Liver (tissue), 9 donors: ENCODE results near the gene MRAS. TPM values are rescaled to one million over a fixed set of nuclear protein-coding genes. Genes with fewer than 3 reads are reported as not detected.
"Not testable (repeated sequence)": the region's sequence is repeated elsewhere in the genome, so short reads cannot be mapped to it uniquely, and the experiment has no call there.

Experiments used
- DNase-seq: peaks from one replicate; pipeline ENCODE4 v3.0.0-alpha.2; 2017; ENCODE audit warnings: low spot score
- H3K27ac ChIP-seq, 2 donors: one replicate each; pipeline ENCODE4 v1.7.0; 2013; ENCODE audit warnings: inconsistent platforms in 2 of 2, low read length in 2 of 2, control low read depth in 1 of 2, low read depth in 1 of 2, mild to moderate bottlenecking in 1 of 2
- H3K27me3 ChIP-seq, 4 donors: one replicate each; pipeline versions ENCODE4 v1.6.1 to v1.7.0; 2013; ENCODE audit warnings: low read length in 3 of 4, inconsistent platforms in 1 of 4, mild to moderate bottlenecking in 1 of 4, moderate library complexity in 1 of 4; ENCODE audit not compliant: control insufficient read depth in 4 of 4, insufficient read depth in 4 of 4
- H3K36me3 ChIP-seq, 4 donors: one replicate each; pipeline versions ENCODE4 v1.6.1 to v1.7.0; 2013; ENCODE audit warnings: low read length in 3 of 4, mild to moderate bottlenecking in 3 of 4, low read depth in 1 of 4, moderate library complexity in 1 of 4; ENCODE audit not compliant: control insufficient read depth in 4 of 4, insufficient read depth in 3 of 4
- H3K4me1 ChIP-seq, 4 donors: one replicate each; pipeline versions ENCODE4 v1.6.1 to v1.7.0; 2013; ENCODE audit warnings: low read length in 3 of 4, mild to moderate bottlenecking in 3 of 4, moderate library complexity in 1 of 4; ENCODE audit not compliant: control insufficient read depth in 4 of 4, insufficient read depth in 4 of 4
- H3K4me3 ChIP-seq, 3 donors: one replicate each; pipeline versions ENCODE4 v1.6.1 to v1.7.0; 2013; ENCODE audit warnings: low read length in 3 of 3, control low read depth in 1 of 3, low read depth in 1 of 3, mild to moderate bottlenecking in 1 of 3
- H3K9ac ChIP-seq, 2 donors: one replicate each; pipeline ENCODE4 v1.7.0; 2013; ENCODE audit warnings: low read length in 2 of 2, mild to moderate bottlenecking in 2 of 2, moderate library complexity in 2 of 2, control low read depth in 1 of 2, low read depth in 1 of 2
- H3K9me3 ChIP-seq, 4 donors: one replicate each; pipeline versions ENCODE4 v1.6.1 to v1.7.0; 2013; ENCODE audit warnings: low read length in 3 of 4; ENCODE audit not compliant: control insufficient read depth in 4 of 4
- ATF3 ChIP-seq: IDR thresholded peaks from 2 replicates; pipeline ENCODE4 v1.6.1; 2016; ENCODE audit warnings: antibody characterized with exemption
- CTCF ChIP-seq: fragments of 150-350 bp; IDR thresholded peaks from 2 replicates; pipeline ENCODE4 v1.5.1; 2017; ENCODE audit warnings: improper control_type of control experiment, low read depth, low read length; ENCODE audit not compliant: missing input control
- EGR1 ChIP-seq, 2 donors: IDR thresholded peaks; 2 replicates each; pipeline ENCODE4 v1.6.1; 2016 to 2018; ENCODE audit warnings: antibody characterized with exemption in 2 of 2, low read depth in 2 of 2
- FOXA1 ChIP-seq: IDR thresholded peaks from 2 replicates; pipeline ENCODE4 v1.6.1; 2016; ENCODE audit warnings: antibody characterized with exemption
- FOXA2 ChIP-seq: IDR thresholded peaks from 2 replicates; pipeline ENCODE4 v1.6.1; 2016; ENCODE audit warnings: antibody characterized with exemption
- GABPA ChIP-seq, 2 donors: IDR thresholded peaks in 1 of 2; conservative IDR thresholded peaks in 1 of 2; 2 replicates each; pipeline ENCODE4 v1.6.1; 2016; ENCODE audit warnings: antibody characterized with exemption in 2 of 2, mild to moderate bottlenecking in 1 of 2, moderate library complexity in 1 of 2
- HNF4A ChIP-seq, 2 donors: conservative IDR thresholded peaks; 2 replicates each; pipeline ENCODE4 v1.6.1; 2016; ENCODE audit warnings: antibody characterized with exemption in 2 of 2, mild to moderate bottlenecking in 2 of 2
- HNF4G ChIP-seq: IDR thresholded peaks from 2 replicates; pipeline ENCODE4 v1.6.1; 2016; ENCODE audit warnings: antibody characterized with exemption
- JUND ChIP-seq, 2 donors: IDR thresholded peaks; 2 replicates each; pipeline ENCODE4 v1.6.1; 2016; ENCODE audit warnings: antibody characterized with exemption in 2 of 2
- MAX ChIP-seq: IDR thresholded peaks from 2 replicates; pipeline ENCODE4 v1.6.1; 2016; ENCODE audit warnings: antibody characterized with exemption
- NR2F2 ChIP-seq: IDR thresholded peaks from 2 replicates; pipeline ENCODE4 v1.6.1; 2016; ENCODE audit warnings: antibody characterized with exemption
- RAD21 ChIP-seq, 2 donors: IDR thresholded peaks; 2 replicates each; pipeline ENCODE4 v1.6.1; 2016; ENCODE audit warnings: antibody characterized with exemption in 2 of 2, mild to moderate bottlenecking in 2 of 2
- REST ChIP-seq: IDR thresholded peaks from 2 replicates; pipeline ENCODE4 v1.6.1; 2016; ENCODE audit warnings: antibody characterized with exemption, mild to moderate bottlenecking
- RXRA ChIP-seq, 2 donors: IDR thresholded peaks; 2 replicates each; pipeline ENCODE4 v1.6.1; 2017 to 2018; ENCODE audit warnings: antibody characterized with exemption in 2 of 2, mild to moderate bottlenecking in 1 of 2
- SP1 ChIP-seq: IDR thresholded peaks from 2 replicates; pipeline ENCODE4 v1.6.1; 2018; ENCODE audit warnings: antibody characterized with exemption, mild to moderate bottlenecking
- TAF1 ChIP-seq: conservative IDR thresholded peaks from 2 replicates; pipeline ENCODE4 v1.6.1; 2016; ENCODE audit warnings: antibody characterized with exemption, mild to moderate bottlenecking
- YY1 ChIP-seq: IDR thresholded peaks from 2 replicates; pipeline ENCODE4 v1.6.1; 2016; ENCODE audit warnings: antibody characterized with exemption, mild to moderate bottlenecking
- WGBS: extraction: QIAGEN DNeasy Blood & Tissue Kit; methylation state at CpG from one replicate; pipeline ENCODE4 v1.1.7; 2013; 5-methylcytosine and 5-hydroxymethylcytosine counted together
- polyA plus RNA-seq, 2 donors: library from polyadenylated mRNA; stranded (reverse) in 1 of 2; unstranded in 1 of 2; fragments of 200-250 nt in 1 of 2; fragments of >200 nt in 1 of 2; fragmentation: Nextera tagmentation in 1 of 2; extraction: Ambion mirVana in 1 of 2; gene quantifications; one replicate each; pipeline versions ENCODE4 v1.2.1 to v1.2.3, GENCODE V29; 2013 to 2015
- total RNA-seq, 2 donors: library from RNA; depleted of rRNA; stranded (reverse); fragments of >200 nt; gene quantifications; one replicate each; pipeline ENCODE4 v1.2.3, GENCODE V29; 2014
- donor health status: healthy.
- donor health status: healthy.
- donor health status: healthy.
- donor health status: healthy.
- donor health status: healthy.

Gene MRAS
- total and polyA plus RNA-seq, 4 donors: 1.6 to 2.6 (median 1.9) TPM

- Histone ChIP-seq H3K9me3 (no peaks in the 10 kb centered on the region), H3K27ac (no peak overlapping the region), H3K4me3 (no peak overlapping the region), H3K9ac (no peak overlapping the region), H3K4me1 (no peaks in the 10 kb centered on the region), H3K27me3 (no peaks in the 10 kb centered on the region), H3K36me3 (no peaks in the 10 kb centered on the region)
- TF ChIP-seq FOXA1: no peak
- no peak for TF ChIP-seq SP1
- TF ChIP-seq FOXA2: no peak
- no peak for TF ChIP-seq GABPA (IDR thresholded peaks at IDR 0.05 in 1 of 2, conservative IDR thresholded peaks at IDR 0.05 in 1 of 2)
- no peak for TF ChIP-seq MAX
- no peak for TF ChIP-seq YY1
- TF ChIP-seq HNF4G: no peak
- TF ChIP-seq TAF1: no peak
- no peak for TF ChIP-seq NR2F2
- no peak for TF ChIP-seq REST
- TF ChIP-seq EGR1 (IDR thresholded peaks at IDR 0.05; ENCODE audit: low read depth in 2 of 2): no peak
- no peak for TF ChIP-seq CTCF
- no peak for TF ChIP-seq RXRA (IDR thresholded peaks at IDR 0.05)
- TF ChIP-seq ATF3: no peak
- TF ChIP-seq JUND (IDR thresholded peaks at IDR 0.05): no peak
- no peak for DNase-seq
- 90% methylated on average over 43 of the region's 43 CpGs for WGBS
These were observed 103.3 kb downstream of the MRAS start for GRCh38 chr3:138451595-138452162.

GRCh38 chr3:138452436-138452835 lies 104.1 kb downstream of the MRAS start:
- no peak overlapping the region for H3K4me3 ChIP-seq
- 79% methylated on average over 6 of the region's 6 CpGs for WGBS
- no peak overlapping the region for H3K27ac ChIP-seq
- H3K9me3 ChIP-seq: no peaks in the 10 kb centered on the region
- no peaks in the 10 kb centered on the region for H3K36me3 ChIP-seq
- TF ChIP-seq NR2F2 (no peak), JUND (IDR thresholded peaks at IDR 0.05) (no peak), HNF4A (conservative IDR thresholded peaks at IDR 0.05) (no peak), RAD21 (IDR thresholded peaks at IDR 0.05) (no peak), EGR1 (IDR thresholded peaks at IDR 0.05; ENCODE audit: low read depth in 2 of 2) (no peak), TAF1 (no peak), ATF3 (no peak), SP1 (no peak), FOXA2 (no peak)
- DNase-seq: no peak
- H3K4me1 ChIP-seq: no peaks in the 10 kb centered on the region
- no peaks in the 10 kb centered on the region for H3K27me3 ChIP-seq
- H3K9ac ChIP-seq: no peak overlapping the region

- not testable (repeated sequence) for H3K4me3 ChIP-seq, H3K36me3 ChIP-seq, H3K9me3 ChIP-seq, H3K27me3 ChIP-seq, H3K4me1 ChIP-seq, DNase-seq, H3K9ac ChIP-seq, H3K27ac ChIP-seq
- 91% methylated on average over 8 of the region's 8 CpGs for WGBS
These were observed 105.6 kb downstream of the MRAS start for GRCh38 chr3:138453940-138454339.
